ENCODE data around the gene EZH2.

EZH2 gene

DNA sequence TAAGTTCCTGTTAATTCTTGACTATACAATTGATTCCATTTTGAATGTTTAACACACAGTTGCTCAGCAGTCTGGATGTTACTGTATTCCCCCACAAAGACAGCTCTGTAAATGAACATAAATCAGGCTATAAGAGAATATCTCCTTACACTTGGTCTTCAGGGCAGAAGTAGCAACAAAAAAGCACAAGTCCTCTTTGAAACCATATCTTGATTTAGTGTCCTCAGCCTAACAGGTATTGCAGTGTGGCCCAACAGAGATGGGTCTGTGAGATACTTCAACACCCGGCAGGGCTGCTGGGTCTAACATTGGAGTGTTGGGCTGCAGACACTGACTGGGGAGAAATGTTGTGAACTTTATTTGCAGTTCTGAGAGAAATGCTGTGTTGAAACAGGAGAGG, 109.6 kb downstream of the EZH2 start:
- DNase-seq (ENCODE audit: low read depth in 1 of 2, low spot score in 1 of 2), result no peak
- H3K27me3 ChIP-seq (ENCODE audit: insufficient read depth, poor library complexity, severe bottlenecking), result no peaks in the 10 kb centered on the region
- no peak overlapping the region for H3K4me3 ChIP-seq (replicated peaks; ENCODE audit: insufficient read depth, low read length)
- no peak for TF ChIP-seq GABPA (IDR thresholded peaks at IDR 0.05; ENCODE audit: low read depth)
- TF ChIP-seq POLR2AphosphoS5 (IDR thresholded peaks at IDR 0.05; ENCODE audit: low read depth), result no peak
- TF ChIP-seq, protein P1, sequence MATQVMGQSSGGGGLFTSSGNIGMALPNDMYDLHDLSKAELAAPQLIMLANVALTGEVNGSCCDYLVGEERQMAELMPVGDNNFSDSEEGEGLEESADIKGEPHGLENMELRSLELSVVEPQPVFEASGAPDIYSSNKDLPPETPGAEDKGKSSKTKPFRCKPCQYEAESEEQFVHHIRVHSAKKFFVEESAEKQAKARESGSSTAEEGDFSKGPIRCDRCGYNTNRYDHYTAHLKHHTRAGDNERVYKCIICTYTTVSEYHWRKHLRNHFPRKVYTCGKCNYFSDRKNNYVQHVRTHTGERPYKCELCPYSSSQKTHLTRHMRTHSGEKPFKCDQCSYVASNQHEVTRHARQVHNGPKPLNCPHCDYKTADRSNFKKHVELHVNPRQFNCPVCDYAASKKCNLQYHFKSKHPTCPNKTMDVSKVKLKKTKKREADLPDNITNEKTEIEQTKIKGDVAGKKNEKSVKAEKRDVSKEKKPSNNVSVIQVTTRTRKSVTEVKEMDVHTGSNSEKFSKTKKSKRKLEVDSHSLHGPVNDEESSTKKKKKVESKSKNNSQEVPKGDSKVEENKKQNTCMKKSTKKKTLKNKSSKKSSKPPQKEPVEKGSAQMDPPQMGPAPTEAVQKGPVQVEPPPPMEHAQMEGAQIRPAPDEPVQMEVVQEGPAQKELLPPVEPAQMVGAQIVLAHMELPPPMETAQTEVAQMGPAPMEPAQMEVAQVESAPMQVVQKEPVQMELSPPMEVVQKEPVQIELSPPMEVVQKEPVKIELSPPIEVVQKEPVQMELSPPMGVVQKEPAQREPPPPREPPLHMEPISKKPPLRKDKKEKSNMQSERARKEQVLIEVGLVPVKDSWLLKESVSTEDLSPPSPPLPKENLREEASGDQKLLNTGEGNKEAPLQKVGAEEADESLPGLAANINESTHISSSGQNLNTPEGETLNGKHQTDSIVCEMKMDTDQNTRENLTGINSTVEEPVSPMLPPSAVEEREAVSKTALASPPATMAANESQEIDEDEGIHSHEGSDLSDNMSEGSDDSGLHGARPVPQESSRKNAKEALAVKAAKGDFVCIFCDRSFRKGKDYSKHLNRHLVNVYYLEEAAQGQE (IDR thresholded peaks at IDR 0.05; ENCODE audit: insufficient replicate concordance, low read depth), result no peak
- TF ChIP-seq, protein P2, sequence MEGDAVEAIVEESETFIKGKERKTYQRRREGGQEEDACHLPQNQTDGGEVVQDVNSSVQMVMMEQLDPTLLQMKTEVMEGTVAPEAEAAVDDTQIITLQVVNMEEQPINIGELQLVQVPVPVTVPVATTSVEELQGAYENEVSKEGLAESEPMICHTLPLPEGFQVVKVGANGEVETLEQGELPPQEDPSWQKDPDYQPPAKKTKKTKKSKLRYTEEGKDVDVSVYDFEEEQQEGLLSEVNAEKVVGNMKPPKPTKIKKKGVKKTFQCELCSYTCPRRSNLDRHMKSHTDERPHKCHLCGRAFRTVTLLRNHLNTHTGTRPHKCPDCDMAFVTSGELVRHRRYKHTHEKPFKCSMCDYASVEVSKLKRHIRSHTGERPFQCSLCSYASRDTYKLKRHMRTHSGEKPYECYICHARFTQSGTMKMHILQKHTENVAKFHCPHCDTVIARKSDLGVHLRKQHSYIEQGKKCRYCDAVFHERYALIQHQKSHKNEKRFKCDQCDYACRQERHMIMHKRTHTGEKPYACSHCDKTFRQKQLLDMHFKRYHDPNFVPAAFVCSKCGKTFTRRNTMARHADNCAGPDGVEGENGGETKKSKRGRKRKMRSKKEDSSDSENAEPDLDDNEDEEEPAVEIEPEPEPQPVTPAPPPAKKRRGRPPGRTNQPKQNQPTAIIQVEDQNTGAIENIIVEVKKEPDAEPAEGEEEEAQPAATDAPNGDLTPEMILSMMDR (IDR thresholded peaks at IDR 0.05; ENCODE audit: insufficient read depth, low read length), result no peak
- no peak for TF ChIP-seq SPI1 (IDR thresholded peaks at IDR 0.05; ENCODE audit: borderline replicate concordance, low read depth)
- no peak overlapping the region for H3K27ac ChIP-seq (replicated peaks)

DNA sequence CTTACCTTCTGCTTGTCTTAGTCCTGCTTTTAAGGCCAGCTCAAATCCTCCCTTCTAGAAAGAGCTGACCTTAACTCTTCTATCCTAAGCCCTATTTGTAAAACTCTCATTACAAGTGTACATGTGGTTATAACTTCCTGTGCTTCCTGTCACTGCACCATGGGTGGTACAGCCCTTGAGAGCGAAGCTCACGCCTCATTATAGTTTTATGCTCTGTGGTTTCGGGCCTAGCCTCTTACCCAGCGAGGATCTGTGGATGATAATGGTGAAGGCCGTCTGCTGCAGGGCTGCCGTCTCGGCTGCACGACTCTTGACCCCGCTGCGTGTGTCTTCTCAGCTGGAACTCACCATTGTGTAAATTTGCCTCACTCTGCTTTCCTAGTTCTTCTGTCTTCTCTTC, 110.8 kb downstream of the EZH2 start:
- no peaks in the 10 kb centered on the region for H3K27me3 ChIP-seq (ENCODE audit: insufficient read depth, poor library complexity, severe bottlenecking)
- TF ChIP-seq POLR2AphosphoS5 (IDR thresholded peaks at IDR 0.05; ENCODE audit: low read depth), result no peak
- TF ChIP-seq, protein P2 (IDR thresholded peaks at IDR 0.05; ENCODE audit: insufficient read depth, low read length), result no peak
- no peak for TF ChIP-seq SPI1 (IDR thresholded peaks at IDR 0.05; ENCODE audit: borderline replicate concordance, low read depth)
- TF ChIP-seq GABPA (IDR thresholded peaks at IDR 0.05; ENCODE audit: low read depth), result no peak
- TF ChIP-seq, protein P1 (IDR thresholded peaks at IDR 0.05; ENCODE audit: insufficient replicate concordance, low read depth), result no peak
- no peak for DNase-seq (ENCODE audit: low read depth in 1 of 2, low spot score in 1 of 2)
- no peak overlapping the region for H3K27ac ChIP-seq (replicated peaks)
- no peak overlapping the region for H3K4me3 ChIP-seq (replicated peaks; ENCODE audit: insufficient read depth, low read length)

DNA sequence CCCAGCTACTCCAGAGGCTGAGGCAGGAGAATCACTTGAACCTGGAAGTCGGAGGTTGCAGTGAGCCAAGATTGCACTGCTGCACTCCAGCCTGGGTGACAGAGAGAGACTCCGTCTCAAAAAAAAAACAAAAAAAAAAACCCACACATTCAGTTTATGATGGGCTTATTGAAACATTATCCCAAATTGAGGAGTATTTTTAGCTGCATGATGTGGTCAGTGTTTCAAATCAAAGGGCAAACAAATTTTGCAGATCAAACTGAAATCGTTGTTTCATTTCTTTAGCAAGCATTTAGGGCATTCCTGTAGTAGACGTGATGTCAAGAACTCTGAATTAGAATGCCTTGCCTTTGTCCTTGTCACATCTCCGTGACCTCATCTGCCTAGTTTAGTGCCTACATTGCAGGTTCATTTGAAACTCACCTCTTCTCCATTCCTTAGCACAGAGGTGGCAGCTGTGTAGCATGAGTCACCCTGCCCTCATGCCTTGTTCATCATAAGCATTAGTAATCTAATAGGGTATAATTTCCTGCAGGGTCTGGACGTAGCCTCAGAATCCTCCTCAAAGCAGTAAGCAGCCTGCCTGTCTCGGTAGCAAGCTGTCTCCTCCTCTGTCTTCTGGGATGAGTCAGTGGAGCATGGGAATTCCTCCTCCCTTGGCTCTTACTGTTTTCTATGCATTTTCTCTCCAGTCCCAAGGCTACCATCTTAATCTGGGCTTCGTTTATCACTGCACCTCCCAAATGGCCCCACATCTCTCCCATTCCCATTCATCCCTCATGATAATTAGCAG, 111.6 kb downstream of the EZH2 start:
- DNase-seq (ENCODE audit: low read depth in 1 of 2, low spot score in 1 of 2), result no peak
- Histone ChIP-seq H3K27me3 (ENCODE audit: insufficient read depth, poor library complexity, severe bottlenecking) (no peaks in the 10 kb centered on the region), H3K4me3 (replicated peaks; ENCODE audit: insufficient read depth, low read length) (no peak overlapping the region), H3K27ac (replicated peaks) (no peak overlapping the region)
- TF ChIP-seq, protein P2 (IDR thresholded peaks at IDR 0.05; ENCODE audit: insufficient read depth, low read length), result no peak
- TF ChIP-seq POLR2AphosphoS5 (IDR thresholded peaks at IDR 0.05; ENCODE audit: low read depth) (no peak), GABPA (IDR thresholded peaks at IDR 0.05; ENCODE audit: low read depth) (no peak)

All from HL-60 (cell line).